Suprapubic skin (tissue), 4 donors: ENCODE data around the gene CSTF3. TPM values are rescaled to one million over a fixed set of nuclear protein-coding genes. Genes with fewer than 3 reads are reported as not detected.
A peak's percentile ranks its signal among the peaks of the same experiment; 100 is the strongest.

ENCODE experiments used
- DNase-seq, 2 donors: peaks; one replicate each; pipeline ENCODE4 v3.0.0-alpha.2; 2019; ENCODE audit warnings: low spot score in 2 of 2
- H3K27ac ChIP-seq: fragments of 200-600 bp; sonication (generic); one replicate; pipeline ENCODE4 v1.5.1; 2019
- H3K27me3 ChIP-seq: fragments of 200-600 bp; sonication (generic); one replicate; pipeline ENCODE4 v1.5.1; 2019
- H3K36me3 ChIP-seq: fragments of 200-600 bp; sonication (generic); one replicate; pipeline ENCODE4 v1.5.1; 2019
- H3K4me1 ChIP-seq: fragments of 200-600 bp; sonication (generic); one replicate; pipeline ENCODE4 v1.5.1; 2019
- H3K4me3 ChIP-seq: fragments of 200-600 bp; sonication (generic); one replicate; pipeline ENCODE4 v1.5.1; 2019; ENCODE audit warnings: mild to moderate bottlenecking
- H3K9me3 ChIP-seq: fragments of 200-600 bp; sonication (generic); one replicate; pipeline ENCODE4 v1.5.1; 2019
- EP300 ChIP-seq: sonication (generic); formaldehyde crosslinking; IDR thresholded peaks from one replicate; pipeline ENCODE4 v1.6.1; 2017; ENCODE audit warnings: antibody characterized with exemption
- POLR2A ChIP-seq, 2 donors: fragments of 450-650 bp; IDR thresholded peaks; one replicate each; pipeline ENCODE4 v1.6.1; 2017; ENCODE audit warnings: antibody characterized with exemption in 2 of 2, mild to moderate bottlenecking in 2 of 2, moderate library complexity in 2 of 2
- POLR2AphosphoS5 ChIP-seq, 3 donors: sonication (generic); formaldehyde crosslinking; IDR thresholded peaks; one replicate each; pipeline ENCODE4 v1.6.1; 2017; ENCODE audit warnings: antibody characterized with exemption in 3 of 3
- WGBS: methylation state at CpG from one replicate; pipeline ENCODE4 v1.1.5; 2018; 5-methylcytosine and 5-hydroxymethylcytosine counted together
- total RNA-seq, 4 donors: library from RNA; depleted of rRNA; stranded (reverse); fragments of >200 nt; gene quantifications; one replicate each; pipeline ENCODE4 v1.1.0, GENCODE V29; 2016
- TF ChIP-seq, protein P1 (sequence below), 2 donors: fragments of 200-600 bp in 1 of 2; fragments of 450-650 bp in 1 of 2; sonication (generic) in 1 of 2; IDR thresholded peaks; one replicate each; pipeline ENCODE4 v1.5.1; 2016 to 2019; ENCODE audit warnings: antibody characterized with exemption in 2 of 2, mild to moderate bottlenecking in 1 of 2, moderate library complexity in 1 of 2

Gene CSTF3
- total RNA-seq, 4 donors from 2014 or later: 10.8 to 23.3 (median 12.4) TPM

GRCh38 chr11:33039274-33040032, 121.8 kb downstream of the CSTF3 start, which contains the start of gene TCP11L1:
TCP11L1 (plus strand) TSS chr11:33039572; CDS start chr11:33043774, 4,202 bp downstream.
- 0% methylated on average over 20 of the region's 84 CpGs for WGBS

GRCh38 chr11:33035011-33035410, 126.3 kb downstream of the CSTF3 start:
- TF ChIP-seq POLR2A (IDR thresholded peaks at IDR 0.05) (no peak), POLR2AphosphoS5 (IDR thresholded peaks at IDR 0.05) (no peak)
- Histone ChIP-seq H3K27me3 (no peaks in the 10 kb centered on the region), H3K9me3 (no peaks in the 10 kb centered on the region), H3K36me3 (no peaks in the 10 kb centered on the region), H3K27ac (no peak overlapping the region), H3K4me1 (peaks cover under 1% of the 10 kb centered on the region), H3K4me3 (no peak overlapping the region)
- WGBS: 91% methylated on average over 1 of the region's 1 CpG
- no peak for DNase-seq

More at GRCh38 chr11:33039274-33040032, 121.8 kb downstream of the CSTF3 start, which contains the start of gene TCP11L1:
- peak within 1 kb of the TSS; percentile 91 for H3K27ac ChIP-seq
- peaks cover 37% of the 10 kb centered on the region for H3K4me1 ChIP-seq
- H3K27me3 ChIP-seq: no peaks in the 10 kb centered on the region
- no peaks in the 10 kb centered on the region for H3K9me3 ChIP-seq
- TF ChIP-seq EP300 (no peak), POLR2AphosphoS5 (IDR thresholded peaks at IDR 0.05) (peak in 2 of 3 donors; percentile 73 to 83), POLR2A (IDR thresholded peaks at IDR 0.05) (no peak)
- TF ChIP-seq, protein P1, sequence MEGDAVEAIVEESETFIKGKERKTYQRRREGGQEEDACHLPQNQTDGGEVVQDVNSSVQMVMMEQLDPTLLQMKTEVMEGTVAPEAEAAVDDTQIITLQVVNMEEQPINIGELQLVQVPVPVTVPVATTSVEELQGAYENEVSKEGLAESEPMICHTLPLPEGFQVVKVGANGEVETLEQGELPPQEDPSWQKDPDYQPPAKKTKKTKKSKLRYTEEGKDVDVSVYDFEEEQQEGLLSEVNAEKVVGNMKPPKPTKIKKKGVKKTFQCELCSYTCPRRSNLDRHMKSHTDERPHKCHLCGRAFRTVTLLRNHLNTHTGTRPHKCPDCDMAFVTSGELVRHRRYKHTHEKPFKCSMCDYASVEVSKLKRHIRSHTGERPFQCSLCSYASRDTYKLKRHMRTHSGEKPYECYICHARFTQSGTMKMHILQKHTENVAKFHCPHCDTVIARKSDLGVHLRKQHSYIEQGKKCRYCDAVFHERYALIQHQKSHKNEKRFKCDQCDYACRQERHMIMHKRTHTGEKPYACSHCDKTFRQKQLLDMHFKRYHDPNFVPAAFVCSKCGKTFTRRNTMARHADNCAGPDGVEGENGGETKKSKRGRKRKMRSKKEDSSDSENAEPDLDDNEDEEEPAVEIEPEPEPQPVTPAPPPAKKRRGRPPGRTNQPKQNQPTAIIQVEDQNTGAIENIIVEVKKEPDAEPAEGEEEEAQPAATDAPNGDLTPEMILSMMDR (IDR thresholded peaks at IDR 0.05): no peak
- H3K4me3 ChIP-seq: peak within 1 kb of the TSS; percentile 90
- H3K36me3 ChIP-seq: no peaks in the 10 kb centered on the region
- peak; percentile 96 for DNase-seq

Other genes with a start within 250 kb of the CSTF3 start
- gene DEPDC7, start 145.6 kb downstream of the CSTF3 start, total RNA-seq: 1 to 10 TPM; 2.4 to 5.0 (median 3.3) TPM
- 10 to 100 TPM; 34.8 to 65.6 (median 42.9) TPM for gene TCP11L1, start 121.9 kb downstream of the CSTF3 start, total RNA-seq
- gene HIPK3, start 95.9 kb upstream of the CSTF3 start, total RNA-seq: 100 to 1,000 TPM in 1 of 4 donors, 10 to 100 TPM in 3; 76.4 to 110 (median 90.6) TPM
- 10 to 100 TPM in 1 of 4 donors, 1 to 10 TPM in 3; 1.6 to 10.3 (median 5.5) TPM for gene KIAA1549L, start 214.6 kb upstream of the CSTF3 start, total RNA-seq